T-helper 1 cell treated with Interleukin-12 subunit alpha and Interleukin-12 subunit beta and Interleukin-4 antibody, amounts not matched to agents 30 μg/mL and 1 μg/mL, for 36 hours (primary cell): ENCODE results near the gene ME1.

Source experiments
- H3K27ac Mint-ChIP-seq: one replicate; pipeline ENCODE4 v1.8.0; 2021; ENCODE audit warnings: mild to moderate bottlenecking, mixed read lengths
- H3K27me3 Mint-ChIP-seq: one replicate; pipeline ENCODE4 v1.8.0; 2021; ENCODE audit warnings: low read depth, mixed read lengths
- H3K36me3 Mint-ChIP-seq: one replicate; pipeline ENCODE4 v1.8.0; 2021; ENCODE audit warnings: low read depth, mixed read lengths
- H3K4me1 Mint-ChIP-seq: one replicate; pipeline ENCODE4 v1.8.0; 2021; ENCODE audit warnings: low read depth, mixed read lengths
- H3K4me3 Mint-ChIP-seq: one replicate; pipeline ENCODE4 v1.8.0; 2021; ENCODE audit warnings: mild to moderate bottlenecking, moderate library complexity, mixed read lengths
- H3K9me3 Mint-ChIP-seq: one replicate; pipeline ENCODE4 v1.8.0; 2021; ENCODE audit warnings: mixed read lengths

ME1 gene

DNA sequence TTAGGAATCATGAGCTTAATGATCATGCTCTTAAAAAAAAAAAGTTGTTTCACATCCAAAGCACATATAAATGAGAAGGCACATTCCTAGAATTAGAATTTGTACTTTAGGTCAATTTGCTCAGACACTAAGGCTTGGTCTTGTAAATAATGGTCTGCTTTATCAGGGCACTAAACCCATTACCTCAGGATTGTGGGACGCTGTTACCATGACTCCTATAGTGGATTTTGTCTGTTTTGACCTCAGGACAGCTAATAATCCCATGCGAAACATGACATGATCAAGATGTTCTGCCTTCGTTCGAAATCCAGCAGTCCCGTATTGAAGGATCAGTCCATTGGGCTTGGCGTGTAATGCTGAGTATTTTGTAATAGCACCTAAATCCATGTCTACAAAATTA, 240.2 kb downstream of the ME1 start:
- Mint-ChIP-seq H3K27me3 (no peaks in the 10 kb centered on the region), H3K27ac (no peak overlapping the region), H3K4me3 (no peak overlapping the region), H3K36me3 (peaks cover 9% of the 10 kb centered on the region), H3K4me1 (peaks cover 29% of the 10 kb centered on the region), H3K9me3 (no peaks in the 10 kb centered on the region)

DNA sequence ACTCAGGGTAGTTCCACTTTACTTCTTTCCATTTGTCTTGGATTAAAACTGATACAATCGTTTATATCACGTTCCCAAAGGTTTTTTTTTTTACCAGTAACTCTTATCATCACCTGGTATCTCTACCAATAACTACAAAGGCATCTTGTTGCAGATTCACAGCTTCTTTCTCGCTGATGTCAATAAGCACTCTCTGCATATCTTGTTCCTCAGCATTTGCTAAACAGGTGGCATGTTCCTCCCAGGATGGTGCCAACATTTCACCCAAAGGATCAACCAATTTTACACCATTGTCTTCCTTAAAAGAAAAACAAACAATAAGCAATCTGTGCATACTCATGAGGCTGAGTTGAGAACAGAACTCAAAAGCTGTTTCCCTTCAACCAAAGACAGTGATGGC, 242.3 kb downstream of the ME1 start:
- Mint-ChIP-seq H3K27me3 (no peaks in the 10 kb centered on the region), H3K4me1 (peaks cover 18% of the 10 kb centered on the region), H3K9me3 (no peaks in the 10 kb centered on the region), H3K36me3 (peaks cover 25% of the 10 kb centered on the region), H3K4me3 (no peak overlapping the region), H3K27ac (no peak overlapping the region)

DNA sequence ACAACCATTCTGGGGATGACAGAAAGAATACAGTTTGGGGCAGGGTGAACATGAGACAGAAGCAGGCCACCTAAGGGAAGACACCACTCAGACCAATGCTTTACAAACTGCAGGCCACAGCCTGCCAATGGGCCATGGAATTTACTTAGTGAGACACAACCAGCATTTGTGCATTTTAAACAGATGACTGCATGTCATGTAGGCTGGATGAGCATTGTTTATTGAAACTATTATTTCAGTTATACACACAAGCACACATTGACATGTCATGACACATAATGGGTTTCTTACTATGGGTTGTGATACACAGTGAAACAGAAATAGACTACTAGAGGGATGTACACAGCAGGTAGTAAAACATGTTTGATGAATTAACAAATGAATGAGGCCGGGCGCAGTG, 245.8 kb downstream of the ME1 start:
- Mint-ChIP-seq H3K4me1 (peaks cover 9% of the 10 kb centered on the region), H3K27ac (no peak overlapping the region), H3K4me3 (no peak overlapping the region), H3K36me3 (peaks cover 45% of the 10 kb centered on the region), H3K9me3 (no peaks in the 10 kb centered on the region), H3K27me3 (no peaks in the 10 kb centered on the region)

DNA sequence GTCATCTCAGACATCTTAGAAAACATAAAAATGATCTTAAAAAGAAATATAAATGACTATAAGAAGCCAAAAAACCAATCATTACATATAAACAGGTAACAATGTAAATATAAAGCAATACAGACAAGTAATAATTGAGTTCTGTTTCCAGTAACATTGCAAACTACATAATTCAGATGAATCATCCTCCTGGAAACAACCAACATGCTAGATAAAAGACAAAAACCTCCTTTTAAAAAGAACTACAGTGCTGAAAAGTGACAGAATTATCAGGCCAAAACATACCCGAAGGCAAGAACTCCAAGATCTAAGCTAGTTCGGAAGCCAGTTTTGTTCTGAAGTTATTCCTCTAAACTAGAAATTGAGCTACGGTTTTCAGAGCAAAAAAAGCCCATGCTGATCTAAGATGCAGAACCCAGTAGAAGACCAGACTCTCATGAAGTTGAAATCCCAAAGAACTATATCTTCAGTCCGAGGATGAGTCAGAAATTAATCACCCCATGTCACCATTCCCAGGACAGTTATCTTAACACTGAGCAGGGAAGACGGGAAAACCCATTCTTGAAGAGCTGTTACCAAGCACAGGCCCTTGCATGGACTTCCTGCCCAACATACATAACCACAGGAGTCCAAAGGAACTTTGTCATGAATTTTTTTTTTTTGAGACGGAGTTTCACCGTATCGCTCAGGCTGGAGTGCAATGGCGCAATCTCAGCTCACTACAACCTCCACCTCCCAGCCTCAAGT, 247.6 kb downstream of the ME1 start:
- peaks cover 47% of the 10 kb centered on the region for H3K36me3 Mint-ChIP-seq
- H3K27ac Mint-ChIP-seq = no peak overlapping the region
- no peaks in the 10 kb centered on the region for H3K9me3 Mint-ChIP-seq

DNA sequence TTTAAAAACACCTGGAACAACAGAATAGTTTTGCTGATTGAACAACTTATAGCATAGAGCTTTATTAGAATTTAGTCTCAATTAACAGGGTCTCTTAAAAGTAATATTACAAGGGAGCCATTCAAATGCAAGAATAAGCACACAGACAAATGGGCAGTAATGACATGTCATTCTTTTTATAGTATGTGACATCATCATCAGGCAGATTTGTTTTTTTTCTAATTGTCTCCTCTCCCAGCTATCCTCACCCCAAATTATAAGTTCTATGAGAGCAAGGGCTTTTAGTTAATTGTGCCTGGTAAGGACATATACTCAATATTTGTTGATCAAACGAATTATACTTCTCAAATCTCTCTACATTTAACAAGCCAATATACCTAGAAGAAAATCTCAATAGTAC, 248.7 kb downstream of the ME1 start:
- Mint-ChIP-seq H3K27ac (no peak overlapping the region), H3K4me3 (no peak overlapping the region), H3K27me3 (no peaks in the 10 kb centered on the region), H3K9me3 (no peaks in the 10 kb centered on the region), H3K36me3 (peaks cover 55% of the 10 kb centered on the region), H3K4me1 (peaks cover 2% of the 10 kb centered on the region)

More for the DNA sequence above, 247.6 kb downstream of the ME1 start:
- Mint-ChIP-seq H3K4me1 (peaks cover 4% of the 10 kb centered on the region), H3K27me3 (no peaks in the 10 kb centered on the region), H3K4me3 (no peak overlapping the region)

DNA sequence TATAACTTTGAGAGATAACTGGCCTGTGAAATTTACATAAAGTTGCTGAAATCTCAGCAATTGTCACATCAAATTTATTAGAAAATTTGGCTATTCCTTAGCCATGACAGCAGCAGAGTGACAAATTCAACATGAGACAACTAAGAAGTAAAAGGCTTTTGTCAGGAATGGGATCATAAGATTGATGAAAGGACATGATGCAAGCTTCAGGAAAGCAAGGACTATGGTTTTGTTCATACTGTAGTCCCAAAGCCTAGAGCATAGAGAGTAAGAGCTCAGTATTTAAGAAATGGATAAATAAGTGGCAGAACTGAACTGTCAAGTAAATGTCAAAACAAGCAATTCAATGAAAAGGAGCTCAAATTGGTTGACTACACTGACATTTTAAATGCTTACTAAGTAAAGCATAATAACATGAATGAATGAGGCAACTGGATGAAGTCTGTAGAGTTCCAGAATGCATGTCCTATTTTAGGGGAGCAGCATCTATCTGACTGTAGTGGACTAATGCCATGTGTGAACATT, 250.4 kb downstream of the ME1 start:
- Mint-ChIP-seq H3K4me3 (no peak overlapping the region), H3K27me3 (no peaks in the 10 kb centered on the region), H3K4me1 (peaks cover 2% of the 10 kb centered on the region), H3K36me3 (peaks cover 59% of the 10 kb centered on the region), H3K27ac (no peak overlapping the region), H3K9me3 (no peaks in the 10 kb centered on the region)

DNA sequence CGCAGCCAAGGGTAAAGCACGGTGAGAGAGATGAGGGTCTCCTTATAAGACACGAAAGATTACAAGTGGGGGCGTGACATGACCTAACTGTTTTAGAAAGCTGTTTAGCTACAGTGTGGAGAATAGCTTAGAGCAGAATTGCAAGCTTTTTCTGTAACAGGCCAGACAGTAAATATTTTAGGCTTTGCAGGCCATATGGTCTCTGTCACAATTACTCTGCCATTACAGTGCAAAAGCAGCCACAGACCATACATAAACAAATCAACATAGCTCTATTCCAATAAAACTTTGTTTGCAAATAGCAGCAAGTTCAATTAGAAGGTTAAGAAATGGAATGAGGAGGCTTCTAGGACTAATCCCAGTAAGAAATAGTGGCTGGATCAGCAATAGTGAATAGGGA, 254.6 kb downstream of the ME1 start:
- Mint-ChIP-seq H3K4me3 (no peak overlapping the region), H3K27ac (no peak overlapping the region), H3K4me1 (no peaks in the 10 kb centered on the region), H3K27me3 (no peaks in the 10 kb centered on the region), H3K36me3 (peaks cover 49% of the 10 kb centered on the region), H3K9me3 (no peaks in the 10 kb centered on the region)

DNA sequence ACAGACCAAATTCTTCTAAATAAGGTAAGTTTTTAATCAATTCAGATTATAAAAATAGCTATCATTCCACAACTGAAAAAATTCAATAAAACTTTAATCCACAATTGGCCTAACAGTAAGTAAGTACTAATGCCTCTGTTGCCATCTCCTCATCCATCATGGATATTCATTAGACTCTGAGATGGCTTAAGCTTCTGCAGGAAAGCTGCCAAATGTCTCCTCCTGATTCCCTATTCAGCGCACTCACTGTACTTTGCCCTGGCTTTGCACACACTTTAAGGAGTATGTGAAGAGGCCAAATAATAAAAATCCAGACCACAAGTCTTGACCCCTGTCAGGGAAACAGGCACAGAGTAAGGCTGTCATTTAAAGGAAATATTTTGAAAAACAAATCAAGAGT, 261.3 kb downstream of the ME1 start:
- Mint-ChIP-seq H3K27ac (no peak overlapping the region), H3K9me3 (no peaks in the 10 kb centered on the region), H3K27me3 (no peaks in the 10 kb centered on the region), H3K4me3 (no peak overlapping the region), H3K4me1 (peaks cover 1% of the 10 kb centered on the region), H3K36me3 (peaks cover 52% of the 10 kb centered on the region)

DNA sequence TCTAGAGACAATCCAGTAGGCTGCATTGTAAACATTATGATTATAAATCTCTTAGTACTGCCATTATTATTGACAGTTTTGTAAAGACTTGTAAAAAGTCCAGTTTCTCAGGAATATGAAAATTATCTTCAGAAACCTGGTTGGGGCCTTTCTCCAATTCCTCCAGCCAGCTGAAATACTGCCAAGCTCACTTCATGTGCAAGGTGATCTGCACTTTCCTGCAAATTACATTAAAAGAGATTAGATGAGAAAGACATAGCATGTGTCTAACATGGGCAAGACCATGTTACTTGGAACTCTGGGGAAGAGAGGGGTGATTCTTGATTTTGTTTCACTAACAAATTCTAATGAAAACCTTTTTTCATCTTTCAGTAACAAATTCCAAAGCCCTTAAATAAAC, 261.7 kb downstream of the ME1 start:
- Mint-ChIP-seq H3K36me3 (peaks cover 50% of the 10 kb centered on the region), H3K27ac (no peak overlapping the region), H3K27me3 (no peaks in the 10 kb centered on the region), H3K9me3 (no peaks in the 10 kb centered on the region), H3K4me3 (no peak overlapping the region), H3K4me1 (peaks cover 3% of the 10 kb centered on the region)

DNA sequence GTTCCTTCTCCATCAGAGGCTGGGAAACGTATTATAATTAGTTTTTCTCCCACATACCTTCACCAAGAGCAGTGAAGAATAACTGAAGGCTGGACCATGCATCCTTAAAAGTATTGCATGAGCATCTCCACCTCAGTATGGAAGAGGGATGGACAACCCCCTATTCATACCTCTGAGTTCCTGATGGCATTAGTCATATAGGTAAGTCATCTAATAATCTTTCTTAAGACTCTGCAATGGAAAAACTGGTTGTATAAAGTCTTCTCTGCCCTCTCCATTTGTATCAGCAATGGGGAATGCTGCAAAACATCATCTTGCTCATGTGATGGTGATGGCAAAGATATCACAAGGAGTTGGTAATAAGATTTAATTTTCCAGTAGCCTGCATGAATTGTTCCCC, 262.3 kb downstream of the ME1 start:
- Mint-ChIP-seq H3K36me3 (peaks cover 48% of the 10 kb centered on the region), H3K27me3 (no peaks in the 10 kb centered on the region), H3K4me1 (peaks cover 3% of the 10 kb centered on the region), H3K27ac (no peak overlapping the region), H3K9me3 (no peaks in the 10 kb centered on the region), H3K4me3 (no peak overlapping the region)

DNA sequence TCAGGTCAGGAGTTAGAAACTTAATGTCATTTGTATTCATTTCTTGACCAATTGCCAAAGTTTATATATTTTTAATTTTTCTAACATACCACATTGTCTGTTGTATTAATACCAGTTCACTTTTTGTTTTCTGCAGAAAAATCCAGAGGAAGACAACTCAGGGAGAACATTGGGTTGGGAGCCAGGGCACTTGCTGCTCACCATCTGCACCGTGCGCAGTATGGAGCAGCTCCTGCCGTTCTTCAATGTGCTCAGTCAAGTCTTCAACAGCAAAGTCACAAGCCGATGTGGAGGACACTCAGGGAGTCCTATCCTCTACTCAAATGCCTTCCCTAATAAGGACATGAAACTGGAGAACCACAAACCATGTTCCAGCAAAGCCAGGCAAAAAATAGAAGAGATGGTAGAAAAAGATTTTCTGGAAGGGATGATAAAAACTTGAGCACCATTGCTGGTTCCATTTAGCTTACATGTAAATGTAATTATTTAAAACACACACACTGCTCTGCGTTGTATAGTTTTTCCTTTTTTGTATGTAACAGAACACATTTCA, 263.0 kb downstream of the ME1 start:
- H3K9me3 Mint-ChIP-seq = no peaks in the 10 kb centered on the region
- H3K27me3 Mint-ChIP-seq = no peaks in the 10 kb centered on the region
- H3K36me3 Mint-ChIP-seq = peaks cover 43% of the 10 kb centered on the region
- peaks cover 3% of the 10 kb centered on the region for H3K4me1 Mint-ChIP-seq
- no peak overlapping the region for H3K4me3 Mint-ChIP-seq
- H3K27ac Mint-ChIP-seq = no peak overlapping the region
